Measurements from ENCODE around the gene TRMT2A.

TRMT2A gene

GRCh38 chr22:20157430-20158183 lies 40.6 kb upstream of the TRMT2A start:
- TF ChIP-seq CREB1 (IDR thresholded peaks at IDR 0.05; ENCODE audit: low read depth), result no peak
- no peak for TF ChIP-seq TAF1 (IDR thresholded peaks at IDR 0.05; ENCODE audit: low read depth)
- TF ChIP-seq, protein P1, sequence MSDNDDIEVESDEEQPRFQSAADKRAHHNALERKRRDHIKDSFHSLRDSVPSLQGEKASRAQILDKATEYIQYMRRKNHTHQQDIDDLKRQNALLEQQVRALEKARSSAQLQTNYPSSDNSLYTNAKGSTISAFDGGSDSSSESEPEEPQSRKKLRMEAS (IDR thresholded peaks at IDR 0.05), result no peak
- TF ChIP-seq EGR1 (IDR thresholded peaks at IDR 0.05), result no peak
- TF ChIP-seq TEAD4 (IDR thresholded peaks at IDR 0.05), result no peak
- no peak for TF ChIP-seq FOXM1 (IDR thresholded peaks at IDR 0.05; ENCODE audit: borderline replicate concordance, low read depth)
- no peak for TF ChIP-seq CEBPB (IDR thresholded peaks at IDR 0.05)
- no peak for TF ChIP-seq ZBTB7A (IDR thresholded peaks at IDR 0.05; ENCODE audit: low read depth)
- TF ChIP-seq TCF12 (IDR thresholded peaks at IDR 0.05; ENCODE audit: low read depth), result no peak
- TF ChIP-seq EP300 (IDR thresholded peaks at IDR 0.05; ENCODE audit: borderline replicate concordance), result no peak
- TF ChIP-seq REST (IDR thresholded peaks at IDR 0.05; ENCODE audit: low read depth), result no peak
- TF ChIP-seq USF1 (IDR thresholded peaks at IDR 0.05), result no peak
- no peak for TF ChIP-seq RAD21 (IDR thresholded peaks at IDR 0.05; ENCODE audit: low read depth)
- no peak for TF ChIP-seq NFIC (IDR thresholded peaks at IDR 0.05)
- no peak for TF ChIP-seq YY1 (IDR thresholded peaks at IDR 0.05; ENCODE audit: low read depth)

DNA sequence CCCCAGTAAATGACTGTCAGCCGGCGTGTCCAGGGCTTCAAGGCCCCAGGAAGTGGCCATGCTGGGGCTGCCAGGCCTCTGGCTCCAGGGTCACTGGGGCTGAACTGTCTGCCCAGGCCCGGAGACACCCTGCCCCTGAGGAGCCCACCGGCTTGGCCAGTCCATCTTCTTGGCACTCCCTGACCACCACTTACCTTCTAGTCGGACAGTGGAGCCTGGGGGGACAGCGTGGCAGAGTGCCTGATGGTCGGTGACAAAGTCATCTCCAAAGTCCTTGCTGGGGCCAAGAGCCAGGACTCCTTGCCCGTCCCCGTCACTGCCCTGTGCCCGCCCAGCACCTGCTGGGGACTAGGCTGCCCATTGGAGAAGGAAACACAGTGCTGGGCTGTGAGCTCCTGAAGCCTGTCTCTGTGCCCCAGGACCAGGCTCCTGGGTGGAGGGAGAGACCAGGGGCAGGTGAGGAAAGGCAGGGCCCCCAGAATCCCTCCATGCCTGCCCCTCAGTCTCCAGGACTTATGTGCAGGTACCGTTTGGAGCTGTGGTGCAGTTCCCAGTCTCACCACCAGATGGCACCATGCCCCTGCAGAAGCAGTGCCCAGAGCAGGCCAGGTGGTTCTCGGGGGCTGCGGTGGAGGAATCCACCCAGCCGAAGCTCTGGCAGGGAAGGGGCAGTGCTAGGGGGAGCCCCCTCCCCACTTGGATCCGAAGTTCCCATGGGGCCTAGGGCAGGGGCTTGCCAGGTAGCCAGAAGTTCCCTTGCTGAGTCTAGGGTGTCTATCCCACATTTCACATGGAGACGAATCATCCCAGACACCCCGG lies 39.8 kb upstream of the TRMT2A start:
- peak; percentile 99 for TF ChIP-seq RAD21 (IDR thresholded peaks at IDR 0.05; ENCODE audit: low read depth)
- no peak for TF ChIP-seq USF1 (IDR thresholded peaks at IDR 0.05)

GRCh38 chr22:20156042-20156389 lies 39.0 kb upstream of the TRMT2A start:
- TF ChIP-seq FOXM1 (IDR thresholded peaks at IDR 0.05; ENCODE audit: borderline replicate concordance, low read depth), result no peak
- no peak for TF ChIP-seq RAD21 (IDR thresholded peaks at IDR 0.05; ENCODE audit: low read depth)
- TF ChIP-seq, protein P1 (IDR thresholded peaks at IDR 0.05), result no peak
- no peak for TF ChIP-seq ZBTB7A (IDR thresholded peaks at IDR 0.05; ENCODE audit: low read depth)
- no peak for TF ChIP-seq EP300 (IDR thresholded peaks at IDR 0.05; ENCODE audit: borderline replicate concordance)

- no peak for TF ChIP-seq ZBTB7A (IDR thresholded peaks at IDR 0.05; ENCODE audit: low read depth)
- no peak for TF ChIP-seq CEBPB (IDR thresholded peaks at IDR 0.05)
- TF ChIP-seq, protein P1 (IDR thresholded peaks at IDR 0.05), result peak; percentile 68
- no peak for TF ChIP-seq YY1 (IDR thresholded peaks at IDR 0.05; ENCODE audit: low read depth)
Observed at GRCh38 chr22:20155330-20156041, 38.5 kb upstream of the TRMT2A start.

GRCh38 chr22:20154602-20155187 lies 37.7 kb upstream of the TRMT2A start:
- TF ChIP-seq, protein P1 (IDR thresholded peaks at IDR 0.05), result no peak

DNA sequence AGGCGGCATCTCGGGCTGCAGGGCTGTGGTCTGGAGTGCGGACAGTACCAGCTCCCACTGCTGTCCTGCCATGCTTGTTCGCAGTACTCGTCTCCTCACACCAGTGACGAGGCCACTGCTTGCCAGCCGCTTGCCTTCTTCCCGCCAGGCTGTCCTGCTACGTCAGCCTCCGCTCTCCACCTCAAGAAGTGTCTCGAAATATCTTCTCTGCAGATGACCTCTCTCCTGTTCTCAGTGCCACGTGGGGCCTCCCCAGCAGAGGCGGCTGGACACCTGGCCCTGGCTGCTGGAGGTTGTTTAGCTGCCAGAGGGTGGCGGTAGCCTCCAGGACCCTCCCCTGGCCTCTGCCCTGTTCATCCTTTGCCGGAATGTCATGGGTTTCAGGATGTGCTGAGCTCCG lies 36.9 kb upstream of the TRMT2A start:
- no peak for TF ChIP-seq USF1 (IDR thresholded peaks at IDR 0.05)
- TF ChIP-seq CREB1 (IDR thresholded peaks at IDR 0.05; ENCODE audit: low read depth), result no peak
- no peak for TF ChIP-seq RAD21 (IDR thresholded peaks at IDR 0.05; ENCODE audit: low read depth)
- TF ChIP-seq CEBPB (IDR thresholded peaks at IDR 0.05), result no peak
- TF ChIP-seq YY1 (IDR thresholded peaks at IDR 0.05; ENCODE audit: low read depth), result no peak

Measured in Ishikawa (cell line).